Ammon's horn (tissue), 1 donor: ENCODE results near the gene ADORA2A.

Experiments used
- DNase-seq: peaks from one replicate; pipeline ENCODE4 v3.0.0-alpha.2; 2016; ENCODE audit warnings: low spot score

The ADORA2A gene

DNA sequence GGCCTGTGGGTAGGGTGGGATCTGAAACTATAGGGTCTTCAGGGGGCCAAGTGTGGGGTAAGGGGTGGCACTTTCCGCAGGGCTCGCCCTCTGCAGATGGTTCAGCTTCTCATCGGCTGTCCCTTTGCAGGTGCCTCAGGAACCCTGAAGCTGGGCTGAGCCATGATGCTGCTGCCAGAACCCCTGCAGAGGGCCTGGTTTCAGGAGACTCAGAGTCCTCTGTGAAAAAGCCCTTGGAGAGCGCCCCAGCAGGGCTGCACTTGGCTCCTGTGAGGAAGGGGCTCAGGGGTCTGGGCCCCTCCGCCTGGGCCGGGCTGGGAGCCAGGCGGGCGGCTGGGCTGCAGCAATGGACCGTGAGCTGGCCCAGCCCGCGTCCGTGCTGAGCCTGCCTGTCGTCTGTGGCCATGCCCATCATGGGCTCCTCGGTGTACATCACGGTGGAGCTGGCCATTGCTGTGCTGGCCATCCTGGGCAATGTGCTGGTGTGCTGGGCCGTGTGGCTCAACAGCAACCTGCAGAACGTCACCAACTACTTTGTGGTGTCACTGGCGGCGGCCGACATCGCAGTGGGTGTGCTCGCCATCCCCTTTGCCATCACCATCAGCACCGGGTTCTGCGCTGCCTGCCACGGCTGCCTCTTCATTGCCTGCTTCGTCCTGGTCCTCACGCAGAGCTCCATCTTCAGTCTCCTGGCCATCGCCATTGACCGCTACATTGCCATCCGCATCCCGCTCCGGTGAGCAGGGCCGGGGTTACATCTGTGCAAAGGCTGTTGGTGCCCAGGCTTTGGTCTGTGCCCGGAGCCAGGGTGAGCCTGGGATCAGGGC lies 5.8 kb downstream of the ADORA2A start:
- DNase-seq, result no peak

DNA sequence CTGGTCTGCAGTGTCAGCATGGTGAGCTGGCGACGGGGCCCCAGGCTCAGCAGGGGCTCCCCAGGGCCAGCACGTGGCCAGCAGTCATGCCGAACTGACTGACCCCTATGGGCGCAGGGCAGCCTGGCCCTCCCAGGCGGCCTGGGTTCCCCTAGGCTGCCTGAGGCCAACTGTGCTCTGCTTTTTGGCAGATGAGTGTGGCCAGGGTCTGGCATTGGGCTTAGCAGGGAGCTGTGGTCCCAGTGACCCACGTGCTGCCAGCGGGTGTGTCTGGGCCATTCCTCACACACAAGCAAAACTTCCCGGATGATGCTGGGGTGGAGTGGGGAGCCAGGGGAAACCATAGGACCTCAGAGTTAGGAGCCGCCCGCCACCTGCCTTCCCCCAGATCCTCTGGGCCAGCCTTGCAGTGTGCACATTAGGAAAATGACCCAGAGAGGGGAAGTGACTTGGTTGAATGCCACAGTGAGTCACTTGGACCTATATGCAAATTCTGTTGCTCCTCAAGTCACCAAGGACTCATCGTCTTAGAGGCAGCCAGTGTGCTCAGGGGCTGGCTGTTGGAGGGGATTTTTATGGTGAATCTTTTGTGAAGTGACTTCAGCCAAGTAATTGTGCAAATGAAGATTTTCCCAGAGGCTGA lies 6.5 kb downstream of the ADORA2A start:
- DNase-seq, result no peak

DNA sequence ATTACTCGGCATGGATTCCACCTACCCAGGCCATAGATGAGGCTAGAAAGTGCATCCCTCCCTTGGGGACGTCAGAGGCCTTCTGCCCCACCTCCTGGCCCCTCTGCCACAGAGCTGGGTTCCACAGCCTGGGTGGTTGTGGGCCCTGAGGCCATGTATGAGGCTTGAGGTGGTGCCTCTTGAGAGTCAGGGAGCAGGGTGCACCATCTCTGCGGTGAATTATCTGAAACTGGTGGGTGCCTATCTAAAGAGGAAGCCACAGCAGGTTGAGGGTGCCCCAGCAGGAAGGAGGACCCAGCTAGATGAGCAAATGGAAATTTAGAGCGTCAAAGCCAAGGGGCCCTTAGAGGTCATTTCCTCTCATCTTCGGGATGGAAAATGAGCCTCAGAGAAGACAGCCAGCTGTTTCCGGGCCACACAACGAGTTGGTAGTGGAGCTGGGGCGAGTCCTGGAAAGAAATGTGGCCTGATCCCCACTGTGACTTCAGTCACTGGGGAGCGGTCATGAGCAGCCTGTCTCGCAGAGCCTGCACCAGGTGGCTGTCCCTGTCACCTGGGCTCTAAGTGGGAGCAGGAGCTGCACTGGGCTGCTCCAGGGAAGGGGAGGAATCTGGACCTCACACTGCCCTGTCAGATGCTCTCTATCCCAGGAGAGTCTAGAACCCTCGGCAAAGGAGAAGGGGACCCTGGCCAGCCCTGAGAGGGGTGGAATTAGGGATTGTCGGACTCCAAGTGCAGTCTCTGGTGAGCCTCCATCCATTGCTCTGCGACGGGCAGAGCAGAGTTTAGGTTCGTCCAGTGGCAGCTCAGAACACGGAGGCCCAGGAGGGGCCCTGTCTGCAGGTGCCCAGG lies 7.3 kb downstream of the ADORA2A start:
- no peak for DNase-seq

DNA sequence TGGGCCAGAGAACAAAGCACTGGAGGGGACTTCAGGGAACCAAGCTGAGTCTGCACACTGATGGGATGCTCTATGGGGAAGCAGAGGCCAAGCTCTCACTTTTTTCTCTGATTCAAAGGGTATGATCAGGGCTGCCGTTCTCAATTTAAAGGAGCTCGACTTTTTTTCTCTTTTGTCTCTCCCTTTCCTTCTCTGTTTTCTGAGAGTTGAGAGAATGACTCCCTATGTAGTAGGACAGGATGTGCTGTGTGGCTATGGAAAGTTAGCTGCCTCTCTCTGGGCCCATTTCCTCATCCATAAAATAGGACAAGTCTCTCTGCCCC lies 7.9 kb downstream of the ADORA2A start:
- no peak for DNase-seq

DNA sequence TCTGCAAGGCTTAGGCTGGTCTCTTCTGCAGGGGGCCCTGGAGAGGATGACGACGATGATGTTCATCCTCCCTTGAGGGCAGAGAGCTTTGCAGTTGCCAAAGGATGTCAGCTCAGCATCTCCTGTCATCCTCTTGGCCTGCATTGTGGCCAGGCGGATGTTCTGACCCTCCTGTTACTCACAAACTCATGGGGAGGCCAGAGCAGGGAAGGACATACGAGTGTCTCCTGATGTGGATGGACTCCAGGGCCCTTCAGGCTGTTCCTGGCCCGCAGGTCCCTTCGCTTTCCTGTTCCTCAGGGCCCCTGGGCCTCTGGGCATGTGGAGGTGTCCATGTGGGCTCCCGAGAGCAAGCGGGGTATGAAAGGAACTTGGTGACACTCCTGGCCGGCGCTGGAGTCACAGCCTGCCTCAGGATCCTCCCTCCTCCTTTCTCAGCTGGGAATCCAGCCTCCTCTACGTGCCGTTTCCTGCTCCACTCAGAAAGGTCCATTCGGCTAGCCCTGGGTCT lies 8.5 kb downstream of the ADORA2A start:
- no peak for DNase-seq

DNA sequence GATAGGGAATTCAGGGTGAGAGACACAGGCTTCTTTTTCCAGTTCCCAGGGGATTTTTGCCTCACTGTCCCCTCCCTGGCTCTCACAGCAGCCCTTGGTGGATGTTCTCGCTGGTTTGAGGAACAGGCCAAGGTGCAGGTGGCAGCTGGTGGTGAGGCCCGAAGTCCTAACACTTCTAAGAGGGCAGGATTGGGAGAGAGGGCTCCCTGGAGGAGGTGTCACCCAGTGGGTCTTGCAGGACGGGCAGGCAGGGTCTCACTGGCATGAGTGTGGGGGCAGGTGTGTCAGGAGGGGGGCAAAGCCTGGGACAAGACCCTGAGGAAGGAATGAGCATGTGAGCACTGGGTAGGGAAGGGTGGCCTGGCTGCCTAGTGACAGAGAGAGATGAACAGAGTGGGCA lies 9.2 kb downstream of the ADORA2A start:
- DNase-seq, result no peak

DNA sequence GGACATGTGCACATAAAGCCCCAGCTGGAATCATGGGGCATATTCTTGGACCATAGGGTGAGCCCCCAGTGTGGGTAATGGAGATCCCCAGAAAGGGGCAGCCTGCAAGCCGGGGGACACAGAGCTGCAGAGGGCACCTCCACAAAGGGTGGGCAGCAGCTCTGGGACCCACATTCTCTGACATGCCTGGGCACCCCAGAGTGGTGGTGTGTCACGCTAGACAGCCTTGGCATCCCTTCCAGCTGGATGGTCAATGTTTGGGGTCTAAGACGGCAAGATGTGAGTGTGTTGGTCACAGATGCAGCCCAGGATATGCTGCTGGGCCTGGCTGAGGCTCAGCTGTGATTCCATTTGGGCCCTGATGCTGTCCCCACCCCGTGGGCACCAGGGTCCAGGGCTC lies 9.7 kb downstream of the ADORA2A start:
- no peak for DNase-seq

DNA sequence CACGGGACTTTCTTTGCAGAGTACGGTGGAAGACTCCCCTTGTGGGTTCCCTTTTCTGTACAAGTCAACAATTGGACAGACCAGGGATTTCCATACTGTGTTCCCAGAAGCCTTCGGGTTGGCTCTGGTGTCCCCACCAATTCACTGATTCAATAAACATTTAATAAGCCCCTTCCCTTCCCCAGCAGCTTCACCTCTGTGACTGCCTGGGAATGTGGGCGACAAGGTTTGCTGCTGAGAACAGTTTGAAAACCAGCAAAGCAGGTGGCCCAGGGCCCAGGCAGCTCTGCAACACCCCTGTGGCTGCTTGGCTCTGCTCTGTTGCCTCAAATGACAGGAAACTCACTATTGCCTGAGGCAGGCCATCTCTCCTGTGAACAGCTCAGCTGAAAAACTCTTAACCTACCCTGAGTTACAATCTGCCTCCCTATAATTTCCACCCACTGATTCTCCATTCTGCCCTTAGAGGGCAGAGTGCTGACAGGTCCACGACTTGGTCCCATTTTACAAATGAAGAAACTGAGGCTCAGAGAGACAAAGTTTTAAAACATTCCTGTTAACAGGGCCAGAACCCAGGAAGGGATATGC lies 10.4 kb downstream of the ADORA2A start:
- no peak for DNase-seq

DNA sequence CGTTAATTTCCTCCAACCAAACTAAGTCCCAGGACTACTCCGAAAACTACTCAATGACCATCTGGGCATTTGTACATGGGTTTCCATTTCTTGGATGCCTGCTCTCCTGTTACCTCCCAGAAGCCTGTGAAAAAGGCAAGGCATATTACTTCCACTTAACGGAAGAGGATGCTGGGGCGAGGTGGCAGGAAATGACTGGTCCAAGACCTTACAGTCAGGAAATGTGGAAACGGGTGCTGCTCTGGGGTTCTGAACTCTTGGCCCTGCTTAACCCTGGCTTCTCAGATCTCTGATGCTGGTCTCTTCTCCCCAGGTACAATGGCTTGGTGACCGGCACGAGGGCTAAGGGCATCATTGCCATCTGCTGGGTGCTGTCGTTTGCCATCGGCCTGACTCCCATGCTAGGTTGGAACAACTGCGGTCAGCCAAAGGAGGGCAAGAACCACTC lies 12.9 kb downstream of the ADORA2A start:
- DNase-seq, result no peak

DNA sequence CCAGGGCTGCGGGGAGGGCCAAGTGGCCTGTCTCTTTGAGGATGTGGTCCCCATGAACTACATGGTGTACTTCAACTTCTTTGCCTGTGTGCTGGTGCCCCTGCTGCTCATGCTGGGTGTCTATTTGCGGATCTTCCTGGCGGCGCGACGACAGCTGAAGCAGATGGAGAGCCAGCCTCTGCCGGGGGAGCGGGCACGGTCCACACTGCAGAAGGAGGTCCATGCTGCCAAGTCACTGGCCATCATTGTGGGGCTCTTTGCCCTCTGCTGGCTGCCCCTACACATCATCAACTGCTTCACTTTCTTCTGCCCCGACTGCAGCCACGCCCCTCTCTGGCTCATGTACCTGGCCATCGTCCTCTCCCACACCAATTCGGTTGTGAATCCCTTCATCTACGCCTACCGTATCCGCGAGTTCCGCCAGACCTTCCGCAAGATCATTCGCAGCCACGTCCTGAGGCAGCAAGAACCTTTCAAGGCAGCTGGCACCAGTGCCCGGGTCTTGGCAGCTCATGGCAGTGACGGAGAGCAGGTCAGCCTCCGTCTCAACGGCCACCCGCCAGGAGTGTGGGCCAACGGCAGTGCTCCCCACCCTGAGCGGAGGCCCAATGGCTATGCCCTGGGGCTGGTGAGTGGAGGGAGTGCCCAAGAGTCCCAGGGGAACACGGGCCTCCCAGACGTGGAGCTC lies 13.5 kb downstream of the ADORA2A start:
- DNase-seq, result no peak

DNA sequence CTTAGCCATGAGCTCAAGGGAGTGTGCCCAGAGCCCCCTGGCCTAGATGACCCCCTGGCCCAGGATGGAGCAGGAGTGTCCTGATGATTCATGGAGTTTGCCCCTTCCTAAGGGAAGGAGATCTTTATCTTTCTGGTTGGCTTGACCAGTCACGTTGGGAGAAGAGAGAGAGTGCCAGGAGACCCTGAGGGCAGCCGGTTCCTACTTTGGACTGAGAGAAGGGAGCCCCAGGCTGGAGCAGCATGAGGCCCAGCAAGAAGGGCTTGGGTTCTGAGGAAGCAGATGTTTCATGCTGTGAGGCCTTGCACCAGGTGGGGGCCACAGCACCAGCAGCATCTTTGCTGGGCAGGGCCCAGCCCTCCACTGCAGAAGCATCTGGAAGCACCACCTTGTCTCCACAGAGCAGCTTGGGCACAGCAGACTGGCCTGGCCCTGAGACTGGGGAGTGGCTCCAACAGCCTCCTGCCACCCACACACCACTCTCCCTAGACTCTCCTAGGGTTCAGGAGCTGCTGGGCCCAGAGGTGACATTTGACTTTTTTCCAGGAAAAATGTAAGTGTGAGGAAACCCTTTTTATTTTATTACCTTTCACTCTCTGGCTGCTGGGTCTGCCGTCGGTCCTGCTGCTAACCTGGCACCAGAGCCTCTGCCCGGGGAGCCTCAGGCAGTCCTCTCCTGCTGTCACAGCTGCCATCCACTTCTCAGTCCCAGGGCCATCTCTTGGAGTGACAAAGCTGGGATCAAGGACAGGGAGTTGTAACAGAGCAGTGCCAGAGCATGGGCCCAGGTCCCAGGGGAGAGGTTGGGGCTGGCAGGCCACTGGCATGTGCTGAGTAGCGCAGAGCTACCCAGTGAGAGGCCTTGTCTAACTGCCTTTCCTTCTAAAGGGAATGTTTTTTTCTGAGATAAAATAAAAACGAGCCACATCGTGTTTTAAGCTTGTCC lies 14.3 kb downstream of the ADORA2A start:
- DNase-seq, result no peak

DNA sequence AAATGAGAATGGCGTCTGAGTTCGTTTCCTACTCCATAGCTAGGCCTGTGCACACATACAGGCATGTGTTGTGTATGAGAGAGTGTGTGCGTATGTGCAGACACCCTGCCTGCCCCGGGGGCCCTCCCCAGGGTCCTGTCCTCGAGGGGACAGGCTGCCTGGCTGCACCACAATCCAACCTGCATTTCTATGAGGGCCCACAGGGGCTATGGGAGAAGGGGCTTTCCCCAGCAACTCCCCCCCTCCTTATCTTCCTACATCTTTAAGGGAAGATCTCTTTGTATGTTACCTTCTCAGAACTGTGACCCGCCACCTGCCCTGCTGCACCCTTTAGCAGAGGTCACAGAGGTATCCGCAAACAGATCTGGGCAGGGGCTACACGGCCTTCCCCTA lies 14.9 kb downstream of the ADORA2A start:
- DNase-seq, result no peak

DNA sequence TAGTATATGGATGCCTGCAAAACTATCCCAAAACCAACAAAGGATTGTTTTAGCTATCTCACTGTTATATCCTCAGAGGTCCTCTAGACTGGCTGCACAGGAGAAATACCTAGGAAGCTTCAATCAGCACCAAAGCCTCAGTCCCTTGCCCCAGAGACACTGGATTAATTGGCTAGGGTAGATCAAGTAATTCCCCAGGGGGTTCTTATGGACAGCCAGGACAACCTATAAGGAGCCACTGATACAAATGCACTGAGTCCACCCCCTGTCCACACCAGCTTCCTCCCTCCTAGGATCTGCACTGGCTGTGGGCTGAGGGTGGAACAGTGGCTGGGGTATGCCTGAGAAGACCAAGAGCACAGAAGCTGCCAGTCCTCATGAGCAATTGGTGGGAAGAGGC lies 16.3 kb downstream of the ADORA2A start:
- no peak for DNase-seq

DNA sequence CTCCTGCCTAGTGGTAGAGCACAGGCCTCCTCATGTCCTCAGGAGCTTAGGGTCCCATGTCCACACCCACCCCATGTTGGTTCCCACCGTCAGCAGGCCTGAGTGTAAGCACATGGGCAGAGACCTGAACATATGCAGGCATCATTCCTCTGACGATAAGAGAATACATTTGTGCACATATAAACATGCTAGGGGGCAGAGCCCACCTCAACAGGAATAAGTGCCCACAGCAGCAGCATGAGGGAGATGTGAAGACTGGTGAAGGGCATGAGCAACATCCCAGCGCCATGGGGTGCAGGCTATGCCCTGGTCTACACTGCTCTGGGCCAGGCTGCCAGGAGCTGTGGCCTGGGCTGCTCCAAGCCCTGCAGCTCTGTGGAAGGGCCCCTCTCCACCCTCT lies 16.9 kb downstream of the ADORA2A start:
- no peak for DNase-seq

DNA sequence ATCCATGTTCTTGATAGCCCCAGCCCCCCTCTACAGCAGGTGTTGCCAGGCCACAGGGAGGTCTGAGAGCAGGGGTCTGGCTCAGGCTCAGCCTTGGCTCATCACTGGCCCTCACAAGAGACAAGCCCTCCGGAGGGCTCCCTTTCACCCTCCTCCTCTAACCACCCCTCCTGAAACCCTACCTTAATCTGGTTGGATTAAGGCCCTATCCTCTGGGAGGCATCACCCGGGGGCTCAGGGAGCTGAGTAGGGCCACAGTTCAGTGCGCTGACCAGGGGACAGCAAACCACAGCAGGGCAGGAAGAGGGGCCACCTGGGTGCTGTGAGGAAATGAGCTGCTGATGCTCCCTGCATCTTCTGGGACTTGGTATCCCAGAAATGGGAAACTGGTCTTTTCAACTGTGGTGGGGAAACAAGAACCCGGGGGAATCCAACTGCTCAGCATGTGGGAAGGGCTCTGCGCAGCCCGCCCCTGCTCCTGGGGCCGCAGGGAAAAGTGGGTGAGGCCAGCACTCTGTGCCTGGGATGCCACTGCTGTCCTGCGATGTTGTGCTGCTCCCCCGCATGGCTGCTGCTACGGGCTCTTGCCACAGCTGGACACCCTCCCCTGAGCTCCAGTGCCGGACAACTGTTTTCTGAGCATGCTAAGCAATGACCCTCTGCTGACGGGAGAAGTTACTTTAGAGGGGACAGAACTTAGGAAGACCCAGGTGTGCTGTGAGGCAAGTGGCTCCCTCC lies 17.5 kb downstream of the ADORA2A start:
- DNase-seq, result no peak

DNA sequence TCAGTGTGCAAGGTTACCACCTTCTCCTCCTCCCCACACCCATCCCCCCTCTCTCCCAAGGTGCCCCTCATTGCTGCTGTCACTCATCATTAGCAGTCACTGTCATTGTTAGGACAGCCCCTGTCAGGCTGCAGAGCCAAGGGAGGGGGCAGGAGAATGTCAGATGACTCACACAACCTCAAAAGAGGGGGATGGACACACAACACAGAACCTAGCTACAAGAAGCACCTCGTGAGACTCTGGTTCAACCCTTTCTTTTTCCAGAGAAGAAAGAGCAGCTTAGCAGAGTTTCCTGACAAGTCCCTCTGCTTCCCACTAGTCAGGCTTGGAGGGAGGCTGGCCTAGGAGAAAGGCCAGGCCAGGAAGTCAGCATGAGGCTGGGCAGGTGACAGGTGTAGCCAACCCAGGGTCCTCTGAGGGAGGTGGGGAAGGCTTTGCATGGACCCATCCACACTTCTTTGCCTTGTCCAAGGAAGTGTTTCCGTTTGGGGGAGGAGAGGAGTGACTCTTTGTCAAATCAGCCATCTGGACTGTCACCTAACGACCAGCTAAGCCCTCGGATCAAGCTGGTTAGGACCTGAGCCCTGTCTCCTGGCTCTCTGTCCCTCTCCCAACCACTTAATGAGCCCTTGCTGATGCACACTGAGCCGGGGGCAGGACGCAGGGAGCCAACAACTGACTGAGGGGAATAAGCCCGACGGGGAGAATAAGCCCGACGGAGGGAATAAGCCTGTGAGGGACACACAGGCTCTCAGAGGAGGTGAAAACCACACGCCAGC lies 18.3 kb downstream of the ADORA2A start:
- no peak for DNase-seq

DNA sequence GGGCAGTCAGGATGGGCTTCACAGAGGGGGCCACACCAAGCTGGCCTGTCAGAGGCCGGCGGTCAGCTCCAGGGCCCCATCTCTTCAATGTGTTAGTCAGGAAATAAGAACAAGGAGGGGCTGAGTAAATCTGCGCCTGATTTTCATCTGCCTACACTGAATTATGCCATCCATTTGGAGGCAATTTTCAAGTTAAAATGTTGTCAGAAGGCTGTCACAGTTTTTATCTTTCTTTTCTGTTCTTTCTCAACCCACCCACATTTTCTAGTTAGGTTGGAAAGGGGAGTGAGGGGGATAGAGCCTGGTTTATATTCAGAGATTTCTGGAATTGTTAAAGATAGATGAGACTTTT lies 18.8 kb downstream of the ADORA2A start:
- no peak for DNase-seq

DNA sequence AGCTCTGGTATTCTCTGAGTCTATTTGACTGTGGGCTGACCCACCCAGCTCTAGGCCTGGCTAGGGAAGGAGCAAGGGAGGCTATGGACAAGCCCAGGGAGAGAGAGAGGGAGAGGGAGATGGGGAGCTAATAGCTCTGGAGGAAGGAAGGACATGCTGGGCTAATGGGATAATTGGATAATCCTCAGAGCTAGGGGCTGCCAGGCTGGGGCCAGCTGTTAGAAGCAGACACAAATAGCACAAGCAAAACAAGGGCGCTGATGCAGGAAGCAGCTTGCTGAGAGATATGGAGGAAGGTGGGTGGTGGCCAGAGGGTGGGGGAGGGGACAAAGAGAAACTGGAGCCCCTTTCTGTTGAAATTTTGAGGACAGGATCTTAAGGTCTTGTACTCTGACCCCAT lies 23.2 kb downstream of the ADORA2A start:
- DNase-seq, result no peak

DNA sequence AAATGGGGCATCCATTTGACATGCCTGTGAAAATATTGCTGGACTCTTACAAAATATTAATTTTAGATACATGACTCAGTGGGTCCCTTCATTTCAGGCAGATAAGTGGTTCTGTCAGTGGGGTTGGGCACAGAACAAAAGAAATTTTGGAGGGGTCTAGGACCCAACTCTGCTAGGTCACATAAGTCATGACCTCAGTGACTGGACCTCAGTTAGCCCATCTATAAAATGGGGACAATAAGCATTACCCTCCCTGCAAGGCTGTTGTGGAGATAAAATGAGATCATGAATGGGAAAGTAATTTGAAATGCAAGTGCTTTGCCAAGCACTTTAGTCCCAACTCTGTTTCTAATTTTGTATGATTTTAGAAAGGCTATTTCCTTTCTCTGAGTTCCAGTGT lies 23.8 kb downstream of the ADORA2A start:
- DNase-seq, result no peak
